GM21381 (cell line): ENCODE measurements around the gene LEFTY2.
A peak's percentile ranks its signal among the peaks of the same experiment; 100 is the strongest.
"Not testable (repeated sequence)": the region's sequence is repeated elsewhere in the genome, so short reads cannot be mapped to it uniquely, and the experiment has no call there.

Experiments
- ATAC-seq: cut with Tn5 transposase; IDR thresholded peaks from one replicate; pipeline ENCODE4 v1.9.1; 2021; ENCODE audit warnings: mild to moderate bottlenecking, moderate library complexity; ENCODE audit not compliant: unreplicated experiment

LEFTY2 gene

GRCh38 chr1:225908013-225908640 is 32.9 kb downstream of the LEFTY2 start:
- ATAC-seq: no peak

DNA sequence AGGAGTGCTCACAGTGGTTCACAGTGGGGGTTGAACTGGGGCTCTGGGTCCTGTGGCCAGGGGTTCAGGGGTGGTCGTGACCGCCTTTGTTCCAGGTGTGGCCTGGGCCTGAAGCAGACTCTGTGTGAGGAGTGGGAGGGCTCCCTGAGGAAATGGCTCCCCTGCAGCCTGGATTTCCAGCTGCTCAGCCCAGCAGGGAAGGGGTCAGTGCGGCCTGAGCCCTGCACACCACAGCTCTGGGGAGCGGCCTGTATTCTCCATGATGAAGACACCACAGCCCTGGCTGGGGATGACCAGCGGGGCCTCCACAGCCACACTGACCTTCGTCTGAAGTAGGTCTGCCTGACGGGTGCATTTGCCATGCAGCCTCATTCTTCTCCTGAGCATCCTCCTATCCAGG is 33.7 kb downstream of the LEFTY2 start:
- no peak for ATAC-seq

DNA sequence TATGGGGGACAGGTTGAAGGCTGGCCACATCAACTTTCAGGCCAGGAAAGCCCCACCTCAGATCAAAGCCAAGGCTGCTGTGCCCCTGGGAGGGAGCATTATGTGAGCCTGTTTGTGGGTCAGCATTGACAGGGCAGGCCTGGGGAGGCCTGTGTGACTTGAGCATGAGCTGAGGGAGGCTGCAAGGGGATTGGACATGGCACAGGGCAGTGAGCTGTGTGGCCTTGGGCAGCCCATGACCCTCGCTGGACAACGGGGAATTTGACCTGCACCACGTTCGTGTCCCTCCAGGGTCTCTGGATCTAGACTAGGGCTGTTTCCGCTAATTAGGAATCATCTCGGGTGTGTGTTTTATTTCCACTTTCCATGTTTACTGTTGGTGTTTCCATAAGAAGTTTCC is 34.6 kb downstream of the LEFTY2 start:
- ATAC-seq: no peak

GRCh38 chr1:225903623-225904022 is 37.4 kb downstream of the LEFTY2 start:
- no peak for ATAC-seq

DNA sequence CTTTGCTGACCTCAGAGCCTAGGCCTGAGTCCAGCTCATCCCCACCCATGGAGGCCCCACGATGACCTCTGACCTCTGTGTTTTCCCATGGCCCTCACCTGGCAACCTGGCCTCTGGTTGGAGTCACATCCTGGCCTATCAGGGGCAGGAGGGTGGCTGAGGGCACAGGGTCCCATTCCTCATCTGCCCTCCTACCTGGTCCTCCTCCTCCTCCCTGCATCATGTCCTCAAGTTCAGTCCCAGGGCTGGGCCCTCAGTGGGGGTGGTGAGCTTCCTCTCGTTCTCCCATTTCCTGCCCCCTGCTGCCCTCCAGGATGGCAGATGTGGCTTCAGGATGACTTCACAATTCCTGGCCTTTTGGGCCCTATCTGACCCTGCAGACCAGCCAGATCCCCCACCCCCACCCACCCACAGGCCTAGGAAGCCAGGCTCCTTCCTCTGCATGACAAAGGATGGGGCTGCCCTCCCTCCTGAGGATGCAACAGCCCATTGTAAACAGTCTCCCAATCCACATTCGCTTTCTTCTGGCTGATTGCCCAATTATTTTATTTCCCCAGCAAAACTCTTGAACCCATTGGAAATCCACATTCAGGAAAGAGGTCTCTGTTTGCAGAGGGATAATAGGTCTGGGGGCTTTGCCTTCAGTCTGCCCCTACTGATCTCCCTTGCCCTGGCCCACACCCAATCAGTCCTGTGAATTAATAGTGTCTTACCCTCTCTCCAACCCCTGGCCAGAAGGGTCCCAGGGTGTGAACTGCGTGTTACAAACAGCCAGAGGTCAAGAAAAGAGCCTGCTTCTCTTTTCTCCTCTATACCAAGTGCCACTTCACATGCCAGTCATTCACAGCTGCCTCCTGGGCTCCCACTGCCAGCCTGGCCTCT is 41.7 kb downstream of the LEFTY2 start:
- ATAC-seq: no peak

DNA sequence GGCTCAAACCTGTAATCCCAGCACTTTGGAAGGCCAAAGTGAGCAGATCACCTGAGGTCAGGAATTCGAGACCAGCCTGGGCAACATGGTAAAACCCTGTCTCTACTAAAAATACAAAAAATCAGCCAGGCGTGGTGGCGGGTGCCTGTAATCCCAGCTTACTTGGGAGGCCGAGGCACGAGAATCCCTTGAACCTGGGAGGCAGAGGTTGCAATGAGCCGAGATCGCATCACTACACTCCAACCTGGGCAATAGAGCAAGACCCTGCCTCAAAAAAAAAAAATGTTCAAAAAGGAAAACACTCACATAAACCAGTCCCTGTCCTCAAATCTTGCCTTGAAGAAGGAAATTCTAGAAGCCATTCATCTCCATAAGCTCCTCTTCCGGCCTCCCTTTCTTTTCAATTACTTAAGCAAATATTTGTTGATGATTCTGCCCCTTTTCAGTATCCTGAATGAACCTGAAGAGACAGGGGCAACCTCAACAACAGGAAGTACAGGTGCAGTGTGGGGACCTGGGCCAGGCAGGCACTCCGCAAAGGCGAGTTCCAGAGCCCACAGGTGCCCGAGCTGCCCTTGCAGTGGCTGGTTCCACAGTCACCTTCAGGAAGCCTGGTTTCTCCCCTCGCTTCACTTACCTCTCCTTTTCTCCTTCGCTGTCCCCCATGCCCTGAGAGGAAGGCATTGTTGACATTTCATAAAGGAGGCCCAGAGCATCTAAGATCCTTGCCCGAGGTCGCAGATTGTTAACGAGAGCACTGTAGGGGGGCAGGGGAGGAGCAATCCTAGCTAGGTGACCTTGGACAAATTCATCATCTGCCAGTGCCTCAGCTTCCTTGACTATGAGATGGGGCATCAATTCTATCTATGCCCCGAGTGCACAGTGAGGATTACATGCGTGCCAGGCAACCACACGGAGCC is 43.2 kb downstream of the LEFTY2 start:
- no peak for ATAC-seq

- peak; percentile 100 for ATAC-seq
These were observed 44.0 kb downstream of the LEFTY2 start for GRCh38 chr1:225896937-225897549.

DNA sequence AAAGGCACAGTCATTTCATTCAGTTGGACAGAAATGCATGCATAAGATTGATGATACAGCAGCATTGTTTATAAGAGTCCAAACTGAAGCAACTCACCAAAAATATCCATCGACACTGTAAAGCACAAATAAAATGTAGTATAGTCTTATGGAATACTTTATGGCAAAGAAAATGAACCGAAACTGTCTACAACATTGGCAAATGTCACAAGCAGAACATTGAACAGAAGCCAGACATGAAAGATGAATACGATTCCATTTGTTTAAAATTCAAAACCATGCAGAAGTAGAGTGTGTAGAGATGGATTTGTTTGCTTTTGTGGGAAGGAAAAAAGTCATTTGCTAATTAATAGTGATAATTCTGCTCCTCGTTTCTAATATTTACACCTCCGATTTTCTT is 44.5 kb downstream of the LEFTY2 start:
- ATAC-seq: no peak

DNA sequence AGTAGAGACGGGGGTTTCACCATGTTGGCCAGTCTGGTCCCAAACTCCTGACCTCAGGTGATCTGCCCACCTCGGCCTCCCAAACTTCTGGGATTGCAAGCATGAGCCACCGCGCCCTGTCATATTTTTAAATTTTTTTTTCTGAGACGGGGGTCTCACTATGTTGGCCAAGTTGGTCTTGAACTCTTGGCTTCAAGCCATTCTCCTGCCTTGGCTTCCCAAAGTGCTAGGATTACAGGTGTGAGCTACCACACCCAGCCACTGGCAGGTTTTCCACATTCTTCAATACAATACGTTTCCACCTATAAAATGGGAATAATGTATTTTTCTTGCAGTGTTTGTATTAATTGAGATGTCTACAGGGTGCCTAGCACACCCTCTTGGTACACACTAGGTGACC is 48.7 kb downstream of the LEFTY2 start:
- ATAC-seq: no peak

GRCh38 chr1:225891229-225891972 is 49.6 kb downstream of the LEFTY2 start:
- no peak for ATAC-seq

- no peak for ATAC-seq
These were observed 50.4 kb downstream of the LEFTY2 start for GRCh38 chr1:225890346-225891228.

DNA sequence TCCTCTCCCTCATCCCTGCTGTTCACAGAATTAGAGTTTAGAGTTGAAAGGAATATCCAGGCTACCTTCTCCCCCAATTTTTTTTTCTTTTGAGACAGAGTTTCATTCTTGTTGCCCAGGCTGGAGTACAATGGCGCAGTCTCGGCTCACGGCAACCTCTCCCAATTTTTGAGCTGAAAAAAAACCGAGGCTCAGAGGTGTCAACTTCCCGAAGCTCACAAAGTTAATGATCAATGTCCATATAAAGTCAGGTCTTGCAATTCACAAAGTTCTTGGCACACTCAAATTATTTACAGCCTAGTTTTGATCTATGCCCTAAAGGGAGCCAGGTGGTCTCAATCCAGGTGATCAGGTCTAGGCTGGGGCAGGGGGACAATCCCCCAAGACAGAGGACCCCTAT is 51.3 kb downstream of the LEFTY2 start:
- no peak for ATAC-seq

DNA sequence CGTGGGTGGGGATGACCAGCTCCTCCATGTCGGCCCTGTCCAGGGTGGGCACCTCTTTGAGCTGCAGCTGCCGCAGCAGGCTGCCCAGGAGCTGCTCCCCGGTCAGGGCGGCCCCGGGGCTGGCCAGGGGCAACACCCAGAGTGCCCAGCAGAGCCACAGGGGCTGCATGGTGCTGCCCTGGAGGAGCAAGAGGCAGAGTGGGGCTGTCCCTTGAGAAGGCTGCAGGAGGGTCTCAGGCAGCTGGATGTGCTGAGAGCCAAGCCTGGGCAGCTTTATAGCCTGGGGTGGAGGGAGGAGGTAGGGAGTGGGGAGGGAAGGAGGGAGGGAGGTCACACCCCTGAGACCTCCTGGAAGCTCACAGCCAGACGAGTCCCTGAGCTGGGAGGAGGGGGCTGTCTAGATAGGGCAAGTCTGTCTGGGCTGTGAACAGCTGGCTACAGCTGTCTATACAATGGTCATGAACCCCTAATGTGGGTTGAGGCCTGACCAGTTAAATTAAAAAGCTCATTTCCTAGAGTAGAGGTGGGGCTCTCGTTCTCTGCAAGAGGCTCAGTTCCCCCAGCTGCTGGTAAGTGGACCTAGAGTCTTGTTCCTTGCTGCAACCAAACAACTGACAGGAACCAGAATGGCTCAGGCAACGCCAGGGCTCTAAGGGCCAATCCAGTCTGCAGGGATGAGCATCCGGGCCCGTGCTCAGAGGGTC is 52.0 kb downstream of the LEFTY2 start, which contains the start of gene LEFTY1:
TSS of gene LEFTY1 (minus strand) at position 249 of the 704 bp plus-strand sequence. CDS start at position 169, 80 bp downstream.
- no peak for ATAC-seq

DNA sequence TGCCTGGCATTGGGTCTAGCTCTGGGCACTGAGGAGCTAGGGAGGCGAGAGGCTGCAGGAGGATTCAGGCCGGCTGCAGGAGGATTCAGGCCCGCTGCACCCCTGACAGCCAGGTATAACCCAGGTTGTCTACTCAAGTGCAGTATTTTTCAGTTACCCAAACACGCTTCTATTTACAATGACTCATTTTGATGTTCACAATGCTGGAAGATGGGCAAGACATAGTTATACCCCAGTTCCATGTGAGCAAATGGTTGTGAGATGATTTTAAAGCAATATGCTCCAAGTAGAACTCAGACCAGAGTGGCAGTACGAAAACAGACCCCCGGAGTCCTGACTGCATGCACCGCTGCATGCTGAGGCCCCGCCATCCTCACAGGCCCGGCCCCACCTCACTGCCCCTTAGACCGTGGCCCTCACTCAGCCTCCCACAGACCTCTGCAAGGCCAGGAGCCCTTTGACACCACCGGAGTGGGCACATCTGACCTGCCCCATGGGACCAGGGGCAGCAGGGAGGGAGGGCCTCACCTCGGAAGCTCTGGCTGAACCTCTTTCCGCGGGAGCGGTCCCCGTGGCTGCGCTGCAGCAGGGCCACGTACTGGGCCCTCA is 52.6 kb downstream of the LEFTY2 start:
- no peak for ATAC-seq

DNA sequence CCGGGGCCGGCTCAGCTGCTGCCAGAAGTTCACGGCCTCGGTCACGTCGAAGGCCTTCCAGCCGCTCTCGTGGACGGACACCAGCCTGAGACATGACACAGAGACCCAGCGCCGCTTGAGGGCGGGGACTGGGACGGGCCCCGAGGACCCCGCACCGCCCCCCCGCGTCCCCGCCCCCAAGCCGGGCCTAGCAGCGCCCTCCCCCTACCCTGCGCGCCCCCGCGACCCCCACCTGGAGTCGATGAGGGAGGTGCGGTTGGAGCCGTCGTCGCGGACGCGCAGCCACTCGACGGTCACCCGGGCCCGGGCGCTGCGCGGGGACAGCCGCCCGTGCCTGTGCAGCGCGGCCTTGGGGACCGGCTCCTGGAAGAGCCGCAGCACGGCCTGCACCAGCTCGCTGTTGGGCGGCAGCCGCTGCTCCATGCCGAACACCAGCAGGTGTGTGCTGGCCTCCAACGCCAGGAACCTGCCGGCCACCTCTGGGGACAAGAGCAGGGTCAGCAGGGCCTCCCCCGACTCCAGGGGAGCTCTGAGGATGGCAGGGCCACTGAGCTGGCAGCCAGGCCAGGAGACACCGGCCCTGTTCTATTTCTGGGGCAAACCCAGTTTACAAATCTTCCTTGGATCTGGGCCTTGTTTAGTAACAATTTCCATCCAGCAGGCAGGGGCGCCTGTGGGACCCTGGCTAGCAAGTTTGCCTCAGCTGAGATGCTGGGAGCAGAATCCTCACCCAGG is 53.3 kb downstream of the LEFTY2 start:
- not testable (repeated sequence) for ATAC-seq

- no peak for ATAC-seq
These were observed 54.0 kb downstream of the LEFTY2 start for GRCh38 chr1:225887030-225887314.
